ENCODE results near the gene CDC16.

The CDC16 gene

GRCh38 chr13:114303700-114304327 is 69.1 kb downstream of the CDC16 start:
- no peak for DNase-seq

GRCh38 chr13:114304346-114305034 is 69.8 kb downstream of the CDC16 start:
- no peak for DNase-seq

DNA sequence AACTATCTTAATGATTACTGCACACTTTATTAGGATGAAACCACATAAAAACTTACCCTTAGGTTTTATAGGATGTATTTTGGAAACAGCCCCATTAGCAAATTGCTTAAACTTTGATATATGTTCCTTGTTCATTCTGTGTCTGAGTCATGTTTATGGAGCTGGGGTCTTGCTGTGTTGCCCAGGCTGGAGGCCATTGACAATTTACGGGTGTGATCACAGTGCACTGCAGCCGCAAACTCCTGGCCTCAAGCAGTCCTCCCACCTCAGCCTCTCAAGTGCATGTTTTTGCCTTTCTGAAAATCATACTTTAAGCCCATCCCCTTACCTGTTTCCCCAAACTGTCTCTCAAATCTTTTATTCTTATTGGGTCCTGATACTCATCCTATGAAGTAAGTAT is 74.4 kb downstream of the CDC16 start:
- no peak for DNase-seq

- DNase-seq = no peak
Observed at GRCh38 chr13:114309806-114310410, 75.2 kb downstream of the CDC16 start.

- DNase-seq = no peak
Observed at GRCh38 chr13:114310956-114311355, 76.3 kb downstream of the CDC16 start.

DNA sequence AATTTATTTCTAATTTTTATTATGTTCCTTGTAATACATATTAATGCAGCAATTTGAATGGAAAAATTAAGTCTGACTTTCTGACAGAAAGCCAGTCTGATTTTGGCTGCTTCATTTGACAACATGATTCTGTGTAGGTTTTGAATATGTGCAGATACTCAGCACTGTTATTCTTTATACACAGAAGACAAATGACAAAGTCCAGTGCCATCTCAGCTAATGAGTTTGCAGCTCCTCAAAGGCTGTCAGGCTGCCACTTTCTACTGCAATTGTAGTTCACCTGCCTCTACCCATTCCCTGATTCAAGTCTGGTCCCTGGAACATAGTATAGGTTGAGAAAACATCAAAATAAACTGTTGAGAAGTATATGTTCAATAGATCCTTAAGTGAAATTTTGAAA is 76.7 kb downstream of the CDC16 start:
- DNase-seq = no peak

- DNase-seq = no peak
Observed at GRCh38 chr13:114311908-114312307, 77.2 kb downstream of the CDC16 start.

DNA sequence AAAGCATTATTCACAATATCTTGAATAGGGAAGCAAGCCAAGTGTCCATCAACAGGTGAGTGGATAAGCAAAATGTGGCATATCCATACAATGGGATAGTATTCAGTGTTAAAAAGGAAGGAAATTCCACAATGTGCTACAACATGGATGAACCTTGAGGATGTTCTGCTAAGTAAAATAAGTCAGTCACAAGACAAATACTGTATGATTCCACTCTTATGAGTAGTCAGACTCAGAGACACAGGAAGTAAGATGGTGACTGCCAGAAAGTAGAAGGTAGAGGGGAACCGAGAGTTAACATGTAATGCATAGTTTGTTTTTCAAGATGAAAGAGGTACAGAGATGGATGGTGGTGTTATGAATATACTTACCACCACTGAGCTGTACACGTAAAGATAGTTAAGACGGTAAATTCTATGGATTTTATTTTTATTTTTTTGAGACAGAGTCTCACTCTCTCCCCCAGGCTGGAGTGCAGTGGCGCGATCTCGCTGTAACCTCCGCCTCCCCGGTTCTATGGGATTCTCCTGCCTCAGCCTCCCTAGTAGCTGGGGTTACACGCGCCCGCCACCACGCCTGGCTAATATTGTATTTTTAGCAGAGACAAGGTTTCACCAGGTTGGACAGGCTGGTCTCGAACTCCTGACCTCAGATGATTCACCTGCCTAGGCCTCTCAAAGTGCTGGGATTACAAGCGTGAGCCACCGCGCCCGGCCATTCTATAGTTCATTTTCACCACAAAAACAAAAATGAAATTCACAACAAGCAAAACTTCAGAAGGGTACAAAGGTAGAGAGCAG is 78.6 kb downstream of the CDC16 start:
- DNase-seq = no peak

GRCh38 chr13:114314074-114314912 is 79.6 kb downstream of the CDC16 start, which contains the start of gene CHAMP1:
Gene CHAMP1, plus strand, starts transcription at chr13:114314503. Its CDS starts 9,340 bp downstream, at chr13:114323843.
- peak; percentile 98 for DNase-seq

- DNase-seq = no peak
Observed at GRCh38 chr13:114315074-114315785, 80.5 kb downstream of the CDC16 start.

- DNase-seq = no peak
Observed at GRCh38 chr13:114318624-114319023, 83.9 kb downstream of the CDC16 start.

DNA sequence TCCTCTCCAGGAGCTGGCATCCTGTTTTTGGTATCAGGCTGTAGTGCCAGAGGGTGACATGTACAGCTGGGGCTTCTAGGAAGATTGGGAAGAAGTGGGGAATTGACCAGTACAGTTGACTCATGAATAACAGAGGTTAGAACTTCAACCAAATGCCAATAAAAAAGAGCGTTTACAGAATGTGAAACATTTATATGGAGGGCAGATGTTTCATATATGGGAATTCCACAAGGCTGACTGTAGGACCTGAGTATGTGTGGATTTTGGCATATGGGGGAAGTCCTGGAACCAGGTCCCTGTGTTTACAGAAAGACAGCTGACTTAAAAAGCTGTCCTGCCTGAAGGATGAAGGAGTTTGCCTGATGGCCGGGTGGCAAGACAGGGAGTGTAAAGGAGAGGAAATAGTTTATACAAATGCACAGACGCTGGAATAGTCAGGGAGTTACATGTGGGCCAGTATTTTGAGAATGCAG is 84.8 kb downstream of the CDC16 start:
- no peak for DNase-seq

GRCh38 chr13:114320065-114320464 is 85.4 kb downstream of the CDC16 start:
- no peak for DNase-seq

DNA sequence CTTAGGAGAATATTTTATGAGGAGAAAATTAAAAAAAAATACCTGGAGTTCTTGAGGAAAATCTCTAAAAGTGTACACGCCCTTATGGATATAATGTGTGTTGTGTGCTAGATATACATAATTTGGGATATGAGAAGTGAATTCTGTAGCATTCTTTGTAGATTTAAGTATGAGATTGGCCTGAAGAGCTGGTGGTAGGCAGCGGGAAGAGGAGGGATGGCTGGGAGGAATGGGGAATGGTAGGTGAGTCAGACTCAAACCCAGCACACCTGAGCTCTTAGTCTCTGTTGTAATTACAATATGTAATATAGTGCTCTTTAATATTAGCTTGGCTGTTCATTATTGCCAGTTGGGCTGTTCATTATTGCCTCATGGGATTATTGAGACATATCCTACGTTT is 86.6 kb downstream of the CDC16 start:
- no peak for DNase-seq
